HG03196 (cell line): ENCODE results near the gene MRPS5.
"Not testable (repeated sequence)": the region's sequence is repeated elsewhere in the genome, so short reads cannot be mapped to it uniquely, and the experiment has no call there.

Experiments
- ATAC-seq: cut with Tn5 transposase; IDR thresholded peaks from one replicate; pipeline ENCODE4 v1.9.1; 2021; ENCODE audit not compliant: unreplicated experiment

Gene MRPS5

DNA sequence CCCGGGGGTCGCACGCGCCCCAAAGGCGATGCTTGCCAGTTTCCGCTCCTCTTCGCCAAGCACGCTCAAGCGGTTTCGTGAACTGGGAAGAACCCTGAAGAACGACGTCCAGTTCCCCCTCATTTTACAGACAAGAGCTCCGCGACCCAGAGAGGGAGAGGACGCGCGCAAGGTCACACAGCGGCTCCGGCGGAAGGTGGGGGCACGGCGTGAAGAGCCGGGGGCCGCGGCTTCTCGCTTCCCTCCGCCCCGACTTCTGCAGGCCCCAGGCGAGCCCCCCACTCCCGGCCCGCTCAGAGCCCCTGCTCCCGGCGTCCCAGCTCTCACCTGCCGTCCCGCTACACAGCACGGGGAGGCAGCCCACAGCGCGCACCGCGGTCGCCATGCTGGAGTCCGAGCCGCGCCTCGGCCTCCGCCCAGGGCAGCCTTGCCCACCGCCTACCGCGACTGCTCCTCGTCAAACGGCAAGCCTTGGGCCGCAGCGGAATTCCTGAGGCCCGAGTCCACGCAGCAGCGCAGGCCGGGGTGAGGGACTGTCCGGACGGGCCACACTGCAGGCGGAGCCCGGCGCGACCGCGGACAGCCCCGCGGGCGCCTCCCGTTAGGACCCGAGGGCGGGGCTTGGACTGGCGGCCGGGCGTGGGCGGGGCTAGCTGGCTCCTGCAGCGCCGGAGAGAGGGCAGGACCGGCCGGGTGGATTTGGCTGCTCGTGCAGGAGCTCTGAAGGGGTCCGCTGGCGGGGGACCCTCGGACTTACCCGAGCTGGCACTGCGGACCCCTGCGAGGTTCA, at the start of gene MRPS5:
Gene MRPS5 (minus strand): TSS at position 402 of the 790 bp plus-strand sequence. CDS start 17 bp downstream, at position 385.
- peak; percentile 89 for ATAC-seq

DNA sequence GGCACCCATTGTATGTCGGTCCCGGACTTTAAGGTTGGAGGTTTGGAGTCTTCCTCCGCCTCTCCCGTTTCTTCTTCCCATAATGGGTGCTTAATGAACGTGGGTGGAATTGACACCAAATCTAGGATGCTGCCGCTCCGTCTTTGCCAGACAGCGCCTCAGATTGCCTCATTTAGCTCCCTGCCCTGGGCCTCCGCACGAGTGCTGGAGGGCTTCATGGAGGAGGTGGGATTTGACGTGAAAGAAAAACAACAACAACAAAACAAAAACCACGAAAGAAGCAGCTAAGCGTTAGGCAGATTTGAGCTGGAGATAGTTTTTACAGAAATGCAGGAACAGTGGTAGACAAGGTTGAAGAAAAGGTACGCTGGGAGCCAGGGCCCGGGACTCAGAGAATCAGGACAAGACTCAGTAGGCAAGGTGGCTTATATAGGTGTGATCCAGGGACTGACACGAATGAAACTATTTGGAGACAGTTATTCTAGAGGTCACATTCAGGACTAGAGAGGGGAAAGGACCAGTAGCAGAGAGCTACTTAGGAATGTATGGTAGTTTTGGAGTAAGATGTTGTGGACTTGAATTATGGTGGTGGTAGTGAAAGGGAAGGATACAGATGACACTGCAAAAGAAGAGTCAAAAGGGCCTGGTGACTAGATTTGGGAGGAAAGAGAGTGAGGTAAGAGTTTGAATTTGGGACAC, 44.6 kb upstream of the MRPS5 start:
- peak; percentile 16 for ATAC-seq

DNA sequence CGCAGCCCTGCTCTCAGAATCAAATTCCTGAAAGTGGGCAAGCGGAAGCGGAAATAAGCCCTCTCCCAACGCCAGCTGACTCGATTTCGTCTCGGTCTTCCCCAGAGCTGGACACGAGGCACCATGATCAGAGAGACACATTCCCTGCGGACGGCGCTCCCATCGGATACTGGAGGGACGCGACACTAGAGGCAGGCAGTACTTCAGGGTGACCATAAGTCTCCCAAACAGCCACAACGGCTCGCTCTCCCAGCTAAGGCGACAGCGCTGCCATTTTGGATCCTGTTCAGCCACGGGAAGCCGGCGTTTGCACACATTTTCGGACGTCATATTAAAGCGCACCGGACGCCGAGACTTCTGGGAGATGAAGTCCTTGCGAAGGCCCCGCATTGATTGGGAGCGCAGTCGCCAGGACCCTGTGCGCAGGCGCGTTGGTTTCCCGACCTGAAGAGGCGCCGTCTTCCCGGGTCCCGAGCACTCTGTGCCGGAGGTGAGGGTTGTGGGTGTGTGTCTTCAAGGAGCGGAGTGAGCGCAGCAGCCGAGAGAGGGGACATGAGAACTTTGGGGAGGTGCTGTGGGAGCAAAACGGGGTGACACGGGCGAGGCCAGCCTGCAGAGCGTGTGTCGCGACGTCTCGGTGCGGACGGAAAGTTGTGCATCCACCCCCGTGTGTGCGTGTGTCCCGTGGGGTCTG, 43.9 kb upstream of the MRPS5 start, which contains the start of gene ZNF2:
Gene ZNF2 (plus strand): TSS at position 439 of the 694 bp plus-strand sequence. CDS start 10,418 bp downstream, outside the sequence.
- ATAC-seq = peak; percentile 93

DNA sequence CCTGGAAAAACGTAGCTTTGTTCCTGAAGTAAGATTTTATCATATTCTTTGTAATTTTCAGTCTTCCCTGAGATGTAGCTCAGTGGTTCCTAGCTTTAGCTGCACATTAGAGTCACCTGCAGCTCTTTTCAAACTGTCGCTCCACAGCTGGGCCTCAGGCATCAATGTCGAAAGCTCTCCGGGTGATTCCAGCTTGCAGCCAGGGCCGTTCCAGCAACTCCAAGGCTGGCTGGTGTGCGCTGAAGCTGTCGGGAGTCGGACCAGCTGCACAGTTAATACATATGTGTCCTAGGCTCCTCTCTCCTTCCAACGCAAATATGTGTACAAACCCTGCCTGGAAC, 43.4 kb upstream of the MRPS5 start:
- ATAC-seq = peak; percentile 9

DNA sequence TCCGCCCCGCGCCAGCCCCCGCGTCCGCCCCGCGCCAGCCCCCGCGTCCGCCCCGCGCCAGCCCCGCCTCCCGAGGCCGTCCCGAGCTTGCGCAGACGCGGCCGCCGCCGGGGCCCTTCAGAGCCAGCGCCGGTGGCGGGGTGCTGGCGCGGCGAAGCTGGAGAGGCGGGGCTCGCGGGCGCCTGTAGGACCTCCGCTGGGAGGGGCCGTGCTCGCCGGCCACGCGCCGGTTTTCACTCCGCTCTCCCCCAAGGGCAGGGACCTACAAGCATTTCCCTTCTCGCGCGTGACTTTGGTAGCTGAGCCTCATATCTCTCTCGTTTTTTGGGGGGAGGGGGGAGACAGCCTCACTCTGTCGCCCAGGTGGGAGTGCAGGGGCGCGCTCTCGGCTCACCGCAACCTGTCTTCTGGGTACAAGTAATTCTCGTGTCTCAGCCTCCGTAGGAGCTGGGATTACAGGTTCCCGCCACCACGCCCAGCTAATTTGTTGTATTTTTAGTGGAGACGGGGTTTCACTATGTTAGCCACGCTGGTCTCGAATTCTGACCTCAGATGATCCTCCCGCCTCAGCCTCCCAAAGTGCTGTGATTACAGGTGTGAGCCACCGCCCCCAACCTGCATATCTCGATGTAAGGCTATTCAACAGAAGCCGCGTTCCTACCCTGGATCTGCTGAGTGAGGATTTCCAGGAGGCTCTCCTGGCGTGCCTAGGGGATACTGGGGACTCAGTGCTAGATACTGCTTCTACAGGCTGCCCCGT, 38.3 kb upstream of the MRPS5 start, which contains the start of gene ZNF514:
Gene ZNF514 (minus strand): TSS at position 159 of the 760 bp plus-strand sequence. CDS start 6,595 bp downstream, outside the sequence.
- peak; percentile 71 for ATAC-seq

DNA sequence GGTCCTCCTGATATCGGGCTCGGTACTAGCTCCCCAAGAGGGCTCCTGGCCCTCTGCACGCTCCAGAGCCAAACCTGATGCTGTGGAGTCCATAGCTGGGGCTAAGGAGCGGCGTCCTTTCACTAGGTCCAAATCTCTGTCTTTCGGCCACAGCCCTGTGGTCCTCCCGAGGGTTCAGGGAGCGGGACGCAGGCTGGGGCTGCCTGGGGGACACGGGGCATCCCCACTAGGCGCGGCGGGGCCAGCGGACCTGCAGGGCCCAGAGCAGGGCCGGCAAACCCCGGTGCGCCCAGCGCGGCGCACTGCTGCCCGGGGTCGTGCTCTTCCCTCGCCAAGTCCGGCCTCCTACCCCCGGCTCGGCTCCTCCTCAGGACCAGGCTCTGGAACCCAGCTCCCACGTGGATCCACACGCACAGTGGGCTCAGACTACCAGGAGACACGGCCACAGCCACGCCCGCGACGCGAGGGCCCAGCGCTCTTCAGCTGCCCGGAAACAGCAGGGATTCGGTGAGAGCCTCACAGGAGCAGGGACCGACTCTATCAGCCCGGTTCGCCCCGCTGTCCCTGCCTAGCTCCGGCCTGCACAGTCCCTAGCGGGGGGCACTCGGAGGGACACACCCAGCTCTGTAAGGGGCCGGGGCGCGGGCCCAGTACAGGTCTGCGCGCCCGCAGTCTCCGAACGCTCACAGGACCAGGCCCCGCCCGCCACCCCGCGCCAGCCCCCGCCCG, 37.4 kb upstream of the MRPS5 start:
- peak; percentile 30 for ATAC-seq

DNA sequence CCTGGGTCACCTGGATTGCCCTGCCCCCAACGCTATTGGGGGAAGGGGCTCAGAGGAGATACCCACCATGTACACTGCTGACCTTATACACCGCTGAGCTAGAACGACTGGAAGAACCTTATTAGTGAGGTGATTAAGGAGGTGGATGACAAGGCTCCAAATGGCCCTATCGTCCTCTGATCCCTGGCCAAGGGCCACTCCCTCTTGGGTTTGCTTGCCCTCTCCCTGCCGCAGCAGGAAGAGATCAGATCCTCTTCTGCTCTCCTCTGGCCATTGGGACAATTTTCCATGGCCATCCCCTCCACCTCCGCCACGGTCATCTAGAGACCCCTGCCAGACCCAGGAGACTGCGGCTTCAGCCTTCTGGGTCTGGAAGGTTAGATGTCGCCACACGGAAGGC, 36.8 kb upstream of the MRPS5 start:
- no peak for ATAC-seq

DNA sequence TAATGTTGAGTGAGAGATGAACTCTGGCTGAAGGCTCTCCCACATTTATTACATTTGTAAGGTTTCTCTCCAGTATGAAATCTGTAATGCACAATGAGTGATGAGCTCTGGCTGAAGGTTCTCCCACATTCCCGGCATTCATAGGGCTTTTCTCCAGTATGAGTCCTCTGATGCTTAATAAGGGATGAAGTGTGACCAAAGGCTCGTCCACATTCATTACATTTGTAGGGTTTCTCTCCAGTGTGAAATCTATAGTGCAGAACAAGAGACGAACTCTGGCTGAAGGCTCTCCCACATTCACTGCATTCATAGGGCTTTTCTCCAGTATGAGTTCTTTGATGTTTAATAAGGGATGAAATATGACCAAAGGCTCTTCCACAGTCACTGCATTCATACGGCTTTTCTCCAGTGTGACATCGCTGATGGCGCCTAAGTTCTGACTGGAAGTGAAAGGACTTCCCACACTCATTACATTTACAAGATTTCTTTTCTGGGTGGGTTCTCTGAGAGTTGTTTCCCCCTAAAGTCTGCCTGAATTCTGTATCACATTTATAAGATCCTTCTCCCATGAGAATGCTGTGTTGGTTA, 27.9 kb upstream of the MRPS5 start:
- no peak for ATAC-seq

DNA sequence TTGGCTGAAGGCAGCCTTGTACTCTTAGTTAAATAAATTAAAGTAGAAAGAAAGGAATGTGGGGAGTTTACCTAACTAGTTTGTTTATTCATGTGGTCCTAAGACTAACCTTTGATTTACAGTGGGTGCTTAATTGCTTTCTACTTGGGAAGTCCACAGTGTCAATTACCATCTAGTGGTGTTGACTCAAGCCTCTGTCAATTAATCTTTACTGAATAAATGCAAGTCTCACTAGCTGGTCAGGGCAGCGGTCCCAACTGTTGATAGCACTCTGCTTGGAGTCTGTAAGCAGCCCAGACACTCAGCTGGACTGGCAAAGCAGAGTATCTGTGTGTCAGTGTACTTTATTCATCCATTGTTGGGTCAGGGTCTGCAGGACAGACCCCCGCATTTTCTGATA, 22.2 kb upstream of the MRPS5 start:
- no peak for ATAC-seq

DNA sequence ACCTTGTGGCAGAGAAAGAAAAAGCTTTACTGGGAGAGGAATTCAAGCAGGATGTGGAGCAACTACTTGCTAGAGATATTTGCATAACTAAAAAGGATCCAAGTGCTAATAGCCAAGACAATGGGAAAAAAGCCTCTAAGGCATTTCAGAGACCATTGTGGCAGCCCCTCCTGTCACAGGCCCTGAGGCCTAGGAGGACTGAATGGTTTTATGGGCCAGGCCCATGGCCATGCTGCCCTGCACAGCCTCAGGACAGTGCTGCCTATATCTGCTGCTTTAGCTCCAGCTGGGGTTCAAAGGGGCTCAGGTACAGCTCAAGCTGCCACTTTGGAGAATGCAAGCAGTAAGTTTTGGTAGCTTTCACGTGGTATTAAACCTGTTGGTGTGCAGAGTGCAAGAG, 17.1 kb upstream of the MRPS5 start:
- ATAC-seq = no peak

DNA sequence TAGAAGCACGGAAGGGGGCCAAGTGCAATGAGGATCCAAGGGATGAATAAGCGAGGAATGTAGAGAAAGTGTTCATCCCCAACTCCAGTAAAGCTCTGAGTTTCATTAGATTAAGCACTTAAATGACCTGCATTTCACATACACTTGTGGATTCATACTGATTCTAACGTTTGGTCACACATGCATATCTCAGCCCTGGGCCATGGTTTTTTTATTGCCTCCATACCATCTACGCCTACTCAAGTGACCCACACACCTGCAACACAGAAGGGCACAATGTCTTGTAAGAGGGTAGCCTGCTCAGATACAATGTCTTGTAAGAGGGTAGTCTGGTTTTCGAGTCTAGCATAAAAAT, 566 bp upstream of the MRPS5 start:
- peak; percentile 7 for ATAC-seq

DNA sequence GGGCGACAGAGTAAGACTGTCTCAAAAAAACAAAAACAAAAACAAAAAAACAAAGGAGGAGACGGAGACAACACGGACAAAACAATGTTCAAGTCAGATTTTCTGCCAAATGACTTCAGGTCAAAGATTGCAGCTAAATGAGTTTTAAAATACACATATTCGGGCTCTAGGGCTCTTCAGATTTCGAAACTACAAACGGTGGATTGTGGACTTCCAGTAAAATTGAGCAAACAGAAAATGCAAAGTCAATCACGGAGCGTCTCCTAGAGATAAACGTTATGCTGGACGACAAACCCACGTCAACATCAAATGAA, 558 bp downstream of the MRPS5 start:
- ATAC-seq = no peak

DNA sequence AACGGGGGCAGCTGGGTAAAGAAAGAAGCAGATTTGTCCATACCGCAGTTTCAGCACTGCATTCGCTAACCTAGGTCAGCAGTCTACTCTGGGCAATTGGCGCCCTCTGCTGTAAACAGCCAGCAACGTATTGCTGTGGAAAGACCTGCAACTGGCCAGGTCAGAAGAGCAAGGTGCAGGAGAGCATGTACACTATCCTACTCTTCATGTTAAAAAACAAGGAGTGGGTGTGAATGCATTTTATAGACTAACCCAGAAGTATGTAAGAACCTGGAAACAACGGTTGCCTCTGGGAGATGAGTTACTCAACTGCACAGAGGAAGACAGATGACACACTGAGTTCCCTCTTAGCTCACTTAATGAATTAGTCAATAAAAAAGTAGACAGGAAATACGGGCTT, 6.2 kb downstream of the MRPS5 start:
- ATAC-seq = peak; percentile 82

DNA sequence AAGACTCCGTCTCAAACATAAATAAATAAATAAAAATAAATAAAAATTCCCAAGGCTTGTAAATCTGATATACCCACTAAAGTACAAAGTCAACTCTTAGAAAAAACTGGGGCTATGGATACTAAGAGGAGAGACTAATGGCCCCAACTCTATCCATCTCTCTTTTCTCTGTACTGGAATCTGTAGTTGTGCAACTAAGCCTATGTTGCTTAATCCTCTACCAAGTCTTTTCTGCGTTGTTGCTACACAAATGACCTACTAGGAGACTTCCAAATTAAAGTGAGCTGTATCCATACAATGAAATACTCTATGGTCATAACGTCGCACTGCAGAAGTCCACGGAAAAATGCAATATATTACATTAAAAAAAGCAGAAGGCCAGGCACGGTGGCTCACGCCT, 8.1 kb downstream of the MRPS5 start:
- ATAC-seq = no peak

DNA sequence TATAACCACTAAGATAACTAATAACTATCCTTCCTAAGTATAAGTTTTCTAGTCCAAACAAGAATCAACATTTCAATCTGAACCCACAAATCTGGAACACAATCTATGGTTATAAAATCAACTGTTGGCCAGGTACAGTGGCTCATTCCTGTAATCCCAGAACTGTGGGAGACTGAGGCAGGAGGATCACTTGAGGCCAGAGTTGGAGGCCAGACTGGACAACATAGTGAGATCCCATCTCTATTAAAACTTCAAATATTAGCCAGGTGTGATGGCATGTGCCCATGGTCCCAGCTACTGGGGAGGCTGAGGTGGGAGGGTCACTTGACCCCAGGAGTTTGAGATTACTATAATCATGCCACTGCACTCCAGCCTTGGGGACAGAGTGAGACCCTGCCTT, 11.2 kb downstream of the MRPS5 start:
- ATAC-seq = no peak

DNA sequence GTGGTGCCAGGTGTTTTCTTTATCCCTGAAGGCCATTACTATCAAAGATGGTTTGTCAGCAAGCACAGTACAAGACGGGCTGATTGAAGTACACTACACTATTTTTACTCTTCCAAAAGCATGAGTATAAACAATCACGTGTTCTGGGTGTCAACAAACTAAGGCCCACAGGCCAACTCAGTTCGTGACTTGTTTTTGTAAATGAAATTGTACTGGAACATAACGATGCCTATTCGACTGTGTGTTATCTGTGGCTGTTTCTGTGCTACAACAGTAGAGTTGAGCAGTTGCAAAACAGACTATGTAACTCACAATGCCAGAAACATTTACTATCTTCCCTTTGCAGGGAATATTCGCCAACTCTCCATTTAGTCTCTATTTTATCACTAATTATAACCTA, 12.3 kb downstream of the MRPS5 start:
- no peak for ATAC-seq

DNA sequence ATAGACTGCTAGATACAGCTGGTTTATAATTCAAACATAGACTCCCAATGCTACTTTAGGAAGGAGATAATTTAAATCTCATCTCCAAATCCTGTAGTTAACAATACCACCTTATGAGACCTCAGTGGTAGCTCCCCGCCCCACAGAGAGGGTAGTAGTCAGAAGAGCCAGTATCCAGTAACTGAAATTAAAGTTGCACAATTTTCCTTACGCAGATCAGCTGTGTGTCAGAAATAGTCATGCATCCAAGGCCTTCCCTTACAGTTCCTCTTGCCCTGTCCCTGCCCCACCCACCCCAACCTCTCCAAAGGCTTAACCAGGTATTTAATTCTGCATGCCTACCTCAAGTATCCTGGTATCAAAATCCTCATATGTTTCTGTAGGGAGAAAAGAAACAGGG, 15.5 kb downstream of the MRPS5 start:
- no peak for ATAC-seq

DNA sequence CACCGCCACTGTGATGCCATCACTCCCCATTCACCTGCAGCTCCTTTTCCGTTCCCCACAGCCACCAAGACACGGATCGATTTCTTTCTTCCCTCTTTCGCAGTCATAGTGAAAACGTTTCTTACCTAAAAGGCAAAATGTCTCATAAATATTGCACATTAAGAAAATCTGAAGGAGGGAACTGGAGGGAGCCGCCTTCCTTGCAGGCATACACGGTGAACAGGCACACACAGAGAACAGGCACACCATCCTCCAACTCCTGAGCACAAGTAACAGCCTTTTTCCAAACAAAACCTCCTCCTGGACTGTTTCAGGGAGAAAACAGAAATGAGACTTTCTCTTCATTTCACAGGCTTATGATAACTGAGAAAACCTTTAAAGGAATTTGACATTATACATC, 17.0 kb downstream of the MRPS5 start:
- ATAC-seq = no peak

DNA sequence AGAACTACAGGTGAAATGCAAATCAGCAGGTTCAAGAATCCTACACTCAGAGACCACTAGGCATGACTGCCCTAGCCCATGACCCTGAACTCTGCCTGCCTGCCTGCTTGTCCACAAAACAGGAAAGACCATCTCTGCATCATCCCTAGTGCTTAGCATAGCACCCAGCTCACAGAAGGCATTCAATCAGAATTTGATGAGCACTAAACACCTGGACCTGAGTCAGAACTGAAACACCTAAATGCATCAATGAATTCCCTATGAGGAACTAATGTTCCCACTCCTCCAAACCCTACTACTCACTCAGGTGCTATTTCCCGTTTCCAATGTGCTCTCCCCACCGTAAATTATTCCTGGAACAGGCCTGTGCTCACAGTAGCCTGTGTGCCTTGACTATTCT, 21.7 kb downstream of the MRPS5 start:
- no peak for ATAC-seq

DNA sequence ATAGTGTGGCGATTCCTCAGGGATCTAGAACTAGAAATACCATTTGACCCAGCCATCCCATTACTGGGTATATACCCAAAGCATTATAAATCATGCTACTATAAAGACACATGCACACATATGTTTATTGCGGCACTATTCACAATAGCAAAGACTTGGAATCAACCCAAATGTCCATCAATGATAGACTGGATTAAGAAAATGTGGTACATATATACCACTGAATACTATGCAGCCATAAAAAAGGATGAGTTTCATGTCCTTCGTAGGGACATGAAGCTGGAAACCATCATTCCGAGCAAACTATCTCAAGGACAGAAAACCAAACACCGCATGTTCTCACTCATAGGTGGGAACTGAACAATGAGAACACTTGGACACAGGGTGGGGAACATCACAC, 23.3 kb downstream of the MRPS5 start:
- not testable (repeated sequence) for ATAC-seq
